Uterus (tissue), 4 donors: ENCODE data around the gene TMEM82. TPM values are rescaled to one million over a fixed set of nuclear protein-coding genes. Genes with fewer than 3 reads are reported as not detected.

Experiments used
- DNase-seq, 2 donors: peaks; one replicate each; pipeline ENCODE4 v3.0.0-alpha.2; 2019 to 2020
- H3K27ac ChIP-seq, 2 donors: fragments of 200-600 bp; sonication (generic); 1 replicate in 1 of 2; 2 replicates in 1 of 2; pipeline ENCODE4 v1.5.1; 2016 to 2018
- H3K27me3 ChIP-seq, 2 donors: fragments of 200-600 bp; sonication (generic); one replicate each; pipeline ENCODE4 v1.5.1; 2018 to 2019; ENCODE audit warnings: control low read depth in 1 of 2
- H3K36me3 ChIP-seq, 2 donors: fragments of 200-600 bp; sonication (generic); one replicate each; pipeline ENCODE4 v1.5.1; 2019; ENCODE audit warnings: control low read depth in 1 of 2
- H3K4me1 ChIP-seq, 2 donors: fragments of 200-600 bp; sonication (generic); one replicate each; pipeline ENCODE4 v1.5.1; 2018 to 2019; ENCODE audit warnings: control low read depth in 1 of 2
- H3K4me3 ChIP-seq, 2 donors: fragments of 200-600 bp; sonication (generic); 1 replicate in 1 of 2; 2 replicates in 1 of 2; pipeline ENCODE4 v1.5.1; 2018 to 2019; ENCODE audit warnings: mild to moderate bottlenecking in 1 of 2
- H3K9me3 ChIP-seq, 2 donors: fragments of 200-600 bp; sonication (generic); one replicate each; pipeline ENCODE4 v1.5.1; 2019; ENCODE audit warnings: control low read depth in 1 of 2
- POLR2A ChIP-seq, 2 donors: fragments of 450-650 bp; IDR thresholded peaks; one replicate each; pipeline ENCODE4 v1.6.1; 2016; ENCODE audit warnings: antibody characterized with exemption in 2 of 2, mild to moderate bottlenecking in 1 of 2, moderate library complexity in 1 of 2
- intact Hi-C: fragments of 100-400 bp; cut with DNase I; formaldehyde crosslinking; loops from one replicate; pipeline ENCODE4 v1.15.1; 2023; ENCODE audit warnings: low total_unique reads
- total RNA-seq, 4 donors: library from RNA; depleted of rRNA in 3 of 4; stranded (reverse); fragments of >200 nt in 3 of 4; gene quantifications; one replicate each; pipeline versions ENCODE4 v1.1.0 to v1.2.4, GENCODE V29; 2014 to 2023
- TF ChIP-seq, protein P1 (sequence below), 4 experiments: fragments of 200-600 bp in 2 of 4; fragments of 450-650 bp in 2 of 4; sonication (generic) in 2 of 4; IDR thresholded peaks; one replicate each; pipeline ENCODE4 v1.5.1; 2016 to 2019; ENCODE audit warnings: antibody characterized with exemption in 4 of 4, mild to moderate bottlenecking in 2 of 4, moderate library complexity in 1 of 4
- donor health status: DM: yes; HTN: yes; CAD: no.

TMEM82 gene
- total RNA-seq, 4 donors from 2014 or later = not detected

DNA sequence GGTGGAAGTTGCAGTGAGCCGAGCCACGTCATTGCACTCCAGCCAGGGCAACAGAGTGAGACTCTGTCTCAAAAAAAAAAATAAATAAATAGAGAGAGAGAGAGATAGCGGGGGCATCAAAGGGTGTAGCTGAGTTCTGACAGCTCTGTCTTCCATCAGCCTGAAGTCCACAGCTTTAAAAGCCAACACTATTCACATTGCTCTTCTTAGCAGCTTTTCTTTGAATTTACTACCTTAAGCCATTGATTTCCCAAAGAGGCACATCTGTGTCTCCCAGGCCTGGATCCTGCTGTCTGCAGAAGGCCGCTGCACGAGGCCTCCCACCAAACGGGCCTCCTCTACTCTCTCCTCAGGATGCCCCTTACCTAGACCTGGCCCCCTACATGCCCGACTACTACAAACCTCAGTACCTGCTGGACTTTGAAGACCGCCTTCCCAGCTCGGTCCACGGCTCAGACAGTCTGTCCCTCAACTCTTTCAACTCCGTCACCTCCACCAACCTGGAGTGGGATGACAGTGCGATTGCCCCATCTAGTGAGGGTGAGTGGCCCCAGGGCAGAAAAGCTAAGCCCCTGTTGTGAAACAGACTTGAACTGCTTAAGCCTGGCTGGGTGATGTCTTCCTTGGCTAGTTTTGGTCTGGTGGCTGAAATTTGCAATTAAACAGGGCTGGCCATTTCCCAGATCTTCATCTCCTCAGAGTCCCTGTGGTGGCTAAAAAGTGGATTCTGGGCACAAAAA lies 22.7 kb upstream of the TMEM82 start:
- H3K4me1 ChIP-seq = no peaks in the 10 kb centered on the region
- no peaks in the 10 kb centered on the region for H3K9me3 ChIP-seq
- TF ChIP-seq POLR2A (IDR thresholded peaks at IDR 0.05) = no peak
- TF ChIP-seq, protein P1, sequence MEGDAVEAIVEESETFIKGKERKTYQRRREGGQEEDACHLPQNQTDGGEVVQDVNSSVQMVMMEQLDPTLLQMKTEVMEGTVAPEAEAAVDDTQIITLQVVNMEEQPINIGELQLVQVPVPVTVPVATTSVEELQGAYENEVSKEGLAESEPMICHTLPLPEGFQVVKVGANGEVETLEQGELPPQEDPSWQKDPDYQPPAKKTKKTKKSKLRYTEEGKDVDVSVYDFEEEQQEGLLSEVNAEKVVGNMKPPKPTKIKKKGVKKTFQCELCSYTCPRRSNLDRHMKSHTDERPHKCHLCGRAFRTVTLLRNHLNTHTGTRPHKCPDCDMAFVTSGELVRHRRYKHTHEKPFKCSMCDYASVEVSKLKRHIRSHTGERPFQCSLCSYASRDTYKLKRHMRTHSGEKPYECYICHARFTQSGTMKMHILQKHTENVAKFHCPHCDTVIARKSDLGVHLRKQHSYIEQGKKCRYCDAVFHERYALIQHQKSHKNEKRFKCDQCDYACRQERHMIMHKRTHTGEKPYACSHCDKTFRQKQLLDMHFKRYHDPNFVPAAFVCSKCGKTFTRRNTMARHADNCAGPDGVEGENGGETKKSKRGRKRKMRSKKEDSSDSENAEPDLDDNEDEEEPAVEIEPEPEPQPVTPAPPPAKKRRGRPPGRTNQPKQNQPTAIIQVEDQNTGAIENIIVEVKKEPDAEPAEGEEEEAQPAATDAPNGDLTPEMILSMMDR (IDR thresholded peaks at IDR 0.05) = no peak
- H3K4me3 ChIP-seq = no peak overlapping the region
- H3K27ac ChIP-seq = no peak overlapping the region
- intact Hi-C loops = no loop called here
- H3K27me3 ChIP-seq = no peaks in the 10 kb centered on the region
- no peaks in the 10 kb centered on the region for H3K36me3 ChIP-seq
- no peak for DNase-seq

DNA sequence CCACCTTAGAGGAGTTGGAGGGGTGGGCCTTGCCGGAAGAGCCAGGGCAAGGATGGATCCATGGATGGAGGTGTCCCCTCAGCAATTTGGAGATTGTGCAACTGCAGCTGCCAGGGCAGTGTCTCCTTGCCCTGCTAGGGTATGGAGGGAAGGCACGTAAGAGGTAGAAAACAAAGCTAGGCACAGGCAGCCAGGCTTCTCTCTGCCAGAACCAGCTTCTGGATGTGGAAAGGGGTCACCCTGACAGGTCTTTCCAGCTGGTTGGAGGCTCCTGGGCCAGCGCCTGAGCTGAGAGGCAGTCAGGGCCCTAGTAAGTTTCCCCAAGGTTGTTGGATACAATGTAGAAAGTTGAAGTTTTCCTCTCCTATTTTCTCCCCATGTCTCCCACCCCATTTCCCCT lies 21.4 kb upstream of the TMEM82 start:
- Histone ChIP-seq H3K27ac (no peak overlapping the region), H3K4me3 (no peak overlapping the region), H3K27me3 (no peaks in the 10 kb centered on the region), H3K9me3 (no peaks in the 10 kb centered on the region), H3K4me1 (no peaks in the 10 kb centered on the region), H3K36me3 (no peaks in the 10 kb centered on the region)
- no peak for DNase-seq
- intact Hi-C loops = no loop called here
- TF ChIP-seq, protein P1 (IDR thresholded peaks at IDR 0.05) = no peak
- TF ChIP-seq POLR2A (IDR thresholded peaks at IDR 0.05) = no peak

GRCh38 chr1:15722411-15722810 lies 19.9 kb upstream of the TMEM82 start:
- H3K27me3 ChIP-seq = no peaks in the 10 kb centered on the region
- no peaks in the 10 kb centered on the region for H3K36me3 ChIP-seq
- H3K4me3 ChIP-seq = no peak overlapping the region
- H3K9me3 ChIP-seq = no peaks in the 10 kb centered on the region
- H3K4me1 ChIP-seq = no peaks in the 10 kb centered on the region
- no peak overlapping the region for H3K27ac ChIP-seq
- TF ChIP-seq, protein P1 (IDR thresholded peaks at IDR 0.05) = no peak
- TF ChIP-seq POLR2A (IDR thresholded peaks at IDR 0.05) = no peak
- no peak for DNase-seq
- intact Hi-C loops = no loop called here

DNA sequence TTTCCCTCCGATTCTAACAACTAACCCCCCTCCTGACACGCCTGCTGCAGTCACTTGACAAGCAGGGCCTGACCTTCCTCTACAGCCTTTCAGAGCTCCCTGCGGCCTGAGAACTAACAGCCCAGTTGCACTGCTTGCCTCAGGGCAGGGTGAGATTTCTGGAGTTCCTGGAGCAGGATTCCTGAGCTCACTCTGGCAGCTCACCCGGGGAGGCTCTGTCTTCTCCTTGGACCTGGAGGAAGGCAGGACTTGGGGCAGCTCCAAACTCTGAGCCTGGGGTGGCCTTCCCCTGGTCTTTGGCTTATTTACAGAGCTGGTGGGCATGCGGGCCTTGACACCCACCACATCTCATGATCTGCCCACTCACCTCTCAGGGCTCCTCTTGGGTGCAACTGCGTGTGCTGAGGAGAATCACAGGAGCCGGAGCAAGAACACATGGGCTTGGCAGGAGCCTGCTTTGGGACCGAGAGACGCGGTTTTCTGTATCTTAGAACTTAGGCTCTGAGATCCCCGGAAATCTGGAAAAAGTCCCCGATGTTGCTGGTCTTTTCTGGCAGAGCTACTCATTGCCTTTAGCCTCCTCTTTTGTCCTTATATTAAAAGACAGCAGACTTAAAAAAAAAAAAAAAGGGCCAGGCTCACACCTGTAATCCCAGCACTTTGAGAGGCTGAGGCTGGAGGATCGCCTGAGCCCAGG lies 19.3 kb upstream of the TMEM82 start:
- Histone ChIP-seq H3K4me3 (no peak overlapping the region), H3K36me3 (no peaks in the 10 kb centered on the region), H3K27ac (no peak overlapping the region), H3K9me3 (no peaks in the 10 kb centered on the region), H3K27me3 (no peaks in the 10 kb centered on the region), H3K4me1 (no peaks in the 10 kb centered on the region)
- TF ChIP-seq, protein P1 (IDR thresholded peaks at IDR 0.05) = no peak
- TF ChIP-seq POLR2A (IDR thresholded peaks at IDR 0.05) = no peak
- intact Hi-C loops = no loop called here
- no peak for DNase-seq

DNA sequence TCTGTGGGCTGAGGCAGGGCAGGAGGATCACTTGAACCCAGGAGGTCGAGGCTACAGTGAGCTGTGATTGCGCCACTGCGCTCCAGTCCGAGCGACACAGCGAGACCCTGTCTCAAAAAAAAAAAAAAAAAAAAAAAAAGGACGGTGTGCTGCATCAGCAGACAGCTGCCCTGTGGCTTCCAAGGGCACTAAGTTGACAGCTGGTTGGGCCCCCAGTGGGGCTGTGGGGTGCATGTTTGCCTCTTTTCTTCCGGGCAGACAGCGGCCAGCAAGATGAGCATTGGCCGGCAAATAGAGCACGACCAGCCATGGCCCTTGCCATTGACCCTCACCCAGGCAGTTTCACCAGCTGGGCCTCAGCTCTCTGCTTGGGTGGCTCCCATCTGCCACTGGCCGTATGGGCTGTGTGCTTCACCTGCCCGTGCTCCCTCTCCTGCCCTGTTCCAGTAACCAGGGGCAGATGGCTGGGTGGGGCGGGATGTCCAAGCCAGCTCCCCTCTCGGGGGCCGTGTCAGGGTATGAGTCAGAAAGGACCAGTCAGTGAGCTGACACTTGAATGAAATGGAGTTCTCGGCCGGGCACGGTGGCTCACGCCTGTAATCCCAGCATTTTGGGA lies 18.6 kb upstream of the TMEM82 start:
- Histone ChIP-seq H3K4me3 (no peak overlapping the region), H3K9me3 (no peaks in the 10 kb centered on the region), H3K36me3 (no peaks in the 10 kb centered on the region), H3K4me1 (no peaks in the 10 kb centered on the region), H3K27ac (no peak overlapping the region), H3K27me3 (no peaks in the 10 kb centered on the region)
- TF ChIP-seq POLR2A (IDR thresholded peaks at IDR 0.05) = no peak
- TF ChIP-seq, protein P1 (IDR thresholded peaks at IDR 0.05) = no peak
- no peak for DNase-seq
- intact Hi-C loops = no loop called here
